GM12892 (cell line): ENCODE measurements around the gene JAK1.

ENCODE experiments used
- POLR2A ChIP-seq: IDR thresholded peaks from 2 replicates; pipeline ENCODE4 v1.6.1; 2011; ENCODE audit warnings: low read depth, low read length, control low read depth
- POLR2AphosphoS5 ChIP-seq: IDR thresholded peaks from 2 replicates; pipeline ENCODE4 v1.6.1; 2011; ENCODE audit warnings: low read depth, low read length, control low read depth
- TAF1 ChIP-seq: IDR thresholded peaks from 2 replicates; pipeline ENCODE4 v1.6.1; 2011; ENCODE audit warnings: low read depth, mild to moderate bottlenecking, control low read depth, low read length, borderline replicate concordance

DNA sequence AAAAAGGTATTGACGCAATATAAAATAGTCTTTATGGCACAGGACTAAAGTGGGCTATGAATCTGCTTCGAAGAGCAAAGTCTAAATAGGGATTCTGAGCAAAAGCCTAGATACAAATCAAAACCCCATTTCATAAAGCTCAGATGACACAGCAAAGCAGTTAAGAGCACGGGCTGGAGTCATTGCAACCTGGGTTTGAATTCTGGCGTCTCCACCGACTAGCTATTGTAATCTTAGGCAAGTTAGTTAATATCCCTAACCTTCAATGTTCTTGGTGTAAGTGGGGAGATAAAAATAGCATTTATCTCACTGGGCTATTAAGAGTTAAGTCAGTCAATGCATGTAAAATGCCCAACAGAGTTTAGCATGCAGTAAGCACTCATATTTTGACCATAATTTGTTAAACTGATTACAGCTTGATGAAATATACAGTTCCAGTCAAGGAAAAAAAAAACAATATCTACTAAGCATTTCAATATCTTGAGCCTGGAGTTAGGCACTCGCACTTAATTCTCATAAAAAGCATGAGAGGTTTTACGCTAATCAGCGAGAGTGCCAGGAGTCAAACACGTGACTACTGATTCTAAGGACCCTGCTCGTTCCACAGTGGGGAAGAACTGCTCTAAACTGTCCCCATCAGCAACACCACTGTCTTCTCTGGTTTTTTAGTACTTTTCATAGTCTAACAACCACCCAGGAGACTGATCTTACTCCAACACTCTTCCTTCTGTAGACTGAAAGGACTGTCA is 75.5 kb downstream of the JAK1 start:
- no peak for TF ChIP-seq POLR2AphosphoS5
- TF ChIP-seq POLR2A: no peak
- TF ChIP-seq TAF1: no peak
